HEK293 (cell line): ENCODE measurements around the gene MAP3K14.

Experiments
- CTCF ChIP-seq: fragments of 450-650 bp; formaldehyde crosslinking; IDR thresholded peaks from 2 replicates; pipeline ENCODE4 v1.5.1; 2016; ENCODE audit warnings: missing biosample characterization, missing genetic modification characterization
- HIC1 ChIP-seq: fragments of 450-650 bp; formaldehyde crosslinking; IDR thresholded peaks from 2 replicates; pipeline ENCODE4 v1.5.1; 2016; ENCODE audit warnings: missing biosample characterization, missing genetic modification characterization
- KLF9 ChIP-seq: fragments of 450-650 bp; formaldehyde crosslinking; IDR thresholded peaks from 2 replicates; pipeline ENCODE4 v1.5.1; 2016; ENCODE audit warnings: missing biosample characterization, missing genetic modification characterization, low read depth
- TSHZ1 ChIP-seq: fragments of 450-650 bp; formaldehyde crosslinking; IDR thresholded peaks from 2 replicates; pipeline ENCODE4 v1.5.1; 2016; ENCODE audit warnings: missing biosample characterization, missing genetic modification characterization, borderline replicate concordance
- ZBTB48 ChIP-seq: fragments of 450-650 bp; formaldehyde crosslinking; IDR thresholded peaks from 2 replicates; pipeline ENCODE4 v1.5.1; 2016; ENCODE audit warnings: missing biosample characterization, missing genetic modification characterization
- ZNF274 ChIP-seq, 2 experiments: fragments of 200-500 bp in 1 of 2; fragments of 450-650 bp in 1 of 2; sonication (Bioruptor generic) in 1 of 2; formaldehyde crosslinking in 1 of 2; IDR thresholded peaks; 2 replicates each; pipeline versions ENCODE4 v1.5.1 to v1.6.1; 2014 to 2016; ENCODE audit warnings: borderline replicate concordance in 1 of 2, inconsistent platforms in 1 of 2, low read length in 1 of 2, missing biosample characterization in 1 of 2, missing genetic modification characterization in 1 of 2
- ZNF311 ChIP-seq: fragments of 450-650 bp; formaldehyde crosslinking; IDR thresholded peaks from 2 replicates; pipeline ENCODE4 v1.5.1; 2017; ENCODE audit warnings: missing biosample characterization, missing genetic modification characterization, borderline replicate concordance
- ZNF335 ChIP-seq: fragments of 450-650 bp; formaldehyde crosslinking; conservative IDR thresholded peaks from 2 replicates; pipeline ENCODE4 v1.5.1; 2016; ENCODE audit warnings: missing biosample characterization, missing genetic modification characterization
- ZNF362 ChIP-seq: fragments of 450-650 bp; formaldehyde crosslinking; IDR thresholded peaks from 2 replicates; pipeline ENCODE4 v1.5.1; 2016; ENCODE audit warnings: missing biosample characterization, missing genetic modification characterization
- ZNF580 ChIP-seq: fragments of 450-650 bp; formaldehyde crosslinking; IDR thresholded peaks from 2 replicates; pipeline ENCODE4 v1.5.1; 2016; ENCODE audit warnings: missing biosample characterization, missing genetic modification characterization
- ZNF585B ChIP-seq: fragments of 450-650 bp; formaldehyde crosslinking; IDR thresholded peaks from 2 replicates; pipeline ENCODE4 v1.5.1; 2016; ENCODE audit warnings: missing biosample characterization, missing genetic modification characterization
- ZNF670 ChIP-seq: fragments of 450-650 bp; formaldehyde crosslinking; IDR thresholded peaks from 2 replicates; pipeline ENCODE4 v1.5.1; 2016; ENCODE audit warnings: missing biosample characterization, missing genetic modification characterization, low read depth
- ZNF704 ChIP-seq: fragments of 450-650 bp; formaldehyde crosslinking; IDR thresholded peaks from 2 replicates; pipeline ENCODE4 v1.5.1; 2016; ENCODE audit warnings: missing biosample characterization, missing genetic modification characterization
- ZSCAN5A ChIP-seq: fragments of 450-650 bp; formaldehyde crosslinking; IDR thresholded peaks from 2 replicates; pipeline ENCODE4 v1.5.1; 2016; ENCODE audit warnings: missing biosample characterization, missing genetic modification characterization

GRCh38 chr17:45230787-45231480, 85.9 kb downstream of the MAP3K14 start:
- TF ChIP-seq HIC1 (tag by site-specific recombination) (no peak), ZNF362 (tag by site-specific recombination) (no peak), CTCF (tag by site-specific recombination) (no peak), ZNF585B (no peak), ZSCAN5A (no peak), ZNF274 (IDR thresholded peaks at IDR 0.05; ENCODE audit: low read length) (no peak), ZNF274 (tag by site-specific recombination; IDR thresholded peaks at IDR 0.05; ENCODE audit: borderline replicate concordance) (no peak), ZBTB48 (tag by site-specific recombination) (no peak), TSHZ1 (tag by site-specific recombination) (no peak), ZNF580 (no peak), ZNF670 (tag by site-specific recombination) (no peak), ZNF311 (no peak), ZNF335 (tag by site-specific recombination) (no peak), ZNF704 (tag by site-specific recombination) (no peak), KLF9 (tag by site-specific recombination) (no peak)
